IPS-18c (cell line): ENCODE measurements around the gene RHOV.
A peak's percentile ranks its signal among the peaks of the same experiment; 100 is the strongest.

Experiments
- H3K4me3 ChIP-seq: 2 replicates; pipeline ENCODE4 v1.7.0; 2013; ENCODE audit warnings: low read depth, mild to moderate bottlenecking, low read length, moderate library complexity; ENCODE audit not compliant: insufficient read depth
- H3K9me3 ChIP-seq: one replicate; pipeline ENCODE4 v1.6.1; 2013; ENCODE audit warnings: mild to moderate bottlenecking, low read length, moderate library complexity; ENCODE audit not compliant: control insufficient read depth, insufficient read depth

The RHOV gene

GRCh38 chr15:40873694-40874561 is at the start of gene RHOV:
Gene RHOV (minus strand): TSS chr15:40874234. CDS start chr15:40874139, 95 bp downstream.
- no peaks in the 10 kb centered on the region for H3K9me3 ChIP-seq

GRCh38 chr15:40923551-40923950 is 49.5 kb upstream of the RHOV start:
- Histone ChIP-seq H3K4me3 (no peak overlapping the region), H3K9me3 (no peaks in the 10 kb centered on the region)

More at GRCh38 chr15:40873694-40874561, at the start of gene RHOV:
- peak within 1 kb of the TSS; percentile 65 for H3K4me3 ChIP-seq

- no peaks in the 10 kb centered on the region for H3K9me3 ChIP-seq
- no peak overlapping the region for H3K4me3 ChIP-seq
These were observed 48.6 kb upstream of the RHOV start for GRCh38 chr15:40922608-40923005.

- no peak overlapping the region for H3K4me3 ChIP-seq
- no peaks in the 10 kb centered on the region for H3K9me3 ChIP-seq
These were observed 48.0 kb upstream of the RHOV start for GRCh38 chr15:40921949-40922607.

GRCh38 chr15:40918799-40919392 is 44.9 kb upstream of the RHOV start:
- Histone ChIP-seq H3K4me3 (no peak overlapping the region), H3K9me3 (no peaks in the 10 kb centered on the region)

- H3K9me3 ChIP-seq: no peaks in the 10 kb centered on the region
- no peak overlapping the region for H3K4me3 ChIP-seq
These were observed 44.2 kb upstream of the RHOV start for GRCh38 chr15:40918146-40918798.

GRCh38 chr15:40917585-40917984 is 43.6 kb upstream of the RHOV start:
- Histone ChIP-seq H3K9me3 (no peaks in the 10 kb centered on the region), H3K4me3 (no peak overlapping the region)

GRCh38 chr15:40915679-40916078 is 41.6 kb upstream of the RHOV start:
- no peaks in the 10 kb centered on the region for H3K9me3 ChIP-seq
- no peak overlapping the region for H3K4me3 ChIP-seq

GRCh38 chr15:40915116-40915661 is 41.2 kb upstream of the RHOV start:
- no peak overlapping the region for H3K4me3 ChIP-seq

GRCh38 chr15:40914486-40914885 is 40.5 kb upstream of the RHOV start:
- Histone ChIP-seq H3K9me3 (no peaks in the 10 kb centered on the region), H3K4me3 (0 out of 2 replicates have a peak overlapping the region, but pooled peaks have one; percentile 20)

More at GRCh38 chr15:40915116-40915661, 41.2 kb upstream of the RHOV start:
- no peaks in the 10 kb centered on the region for H3K9me3 ChIP-seq

GRCh38 chr15:40914013-40914412 is 40.0 kb upstream of the RHOV start:
- Histone ChIP-seq H3K9me3 (no peaks in the 10 kb centered on the region), H3K4me3 (no peak overlapping the region)

GRCh38 chr15:40912478-40912877 is 38.4 kb upstream of the RHOV start:
- Histone ChIP-seq H3K4me3 (no peak overlapping the region), H3K9me3 (no peaks in the 10 kb centered on the region)

- Histone ChIP-seq H3K9me3 (no peaks in the 10 kb centered on the region), H3K4me3 (no peak overlapping the region)
These were observed 37.7 kb upstream of the RHOV start for GRCh38 chr15:40911693-40912092.

GRCh38 chr15:40911141-40911540 is 37.1 kb upstream of the RHOV start:
- H3K4me3 ChIP-seq: no peak overlapping the region

GRCh38 chr15:40909662-40910630 is 35.9 kb upstream of the RHOV start:
- no peak overlapping the region for H3K4me3 ChIP-seq
- no peaks in the 10 kb centered on the region for H3K9me3 ChIP-seq

More at GRCh38 chr15:40911141-40911540, 37.1 kb upstream of the RHOV start:
- no peaks in the 10 kb centered on the region for H3K9me3 ChIP-seq

GRCh38 chr15:40908095-40908494 is 34.1 kb upstream of the RHOV start:
- Histone ChIP-seq H3K9me3 (no peaks in the 10 kb centered on the region), H3K4me3 (no peak overlapping the region)
